GM21528 (cell line): ENCODE measurements around the gene RAD23B.
"Not testable (repeated sequence)": the region's sequence is repeated elsewhere in the genome, so short reads cannot be mapped to it uniquely, and the experiment has no call there.

ENCODE experiments used
- ATAC-seq: cut with Tn5 transposase; IDR thresholded peaks from one replicate; pipeline ENCODE4 v1.9.1; 2021; ENCODE audit warnings: mild to moderate bottlenecking, moderate library complexity; ENCODE audit not compliant: unreplicated experiment, low FRiP score

The RAD23B gene

DNA sequence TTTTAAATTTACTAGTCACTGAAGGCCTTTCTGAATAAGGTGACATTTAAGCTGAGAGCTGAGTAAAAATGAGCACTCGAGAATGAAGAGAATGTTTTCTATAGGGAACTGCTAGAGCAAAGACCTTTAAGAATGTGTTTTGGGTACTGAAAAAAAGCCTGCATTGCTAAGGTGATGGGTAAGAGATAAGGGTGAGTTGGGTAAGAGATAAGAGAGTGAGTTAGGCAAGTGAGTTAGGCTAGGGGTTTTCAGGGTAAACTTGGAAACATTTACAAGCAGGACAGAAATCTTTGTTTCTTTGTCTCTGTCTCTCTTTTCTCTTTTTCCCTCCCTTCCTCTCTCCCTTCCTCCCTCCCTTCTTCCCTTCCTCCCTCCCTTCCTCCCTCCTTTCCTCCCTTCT, 5.6 kb downstream of the RAD23B start:
- ATAC-seq, result no peak

- ATAC-seq, result no peak
These were observed 7.5 kb downstream of the RAD23B start for GRCh38 chr9:107290619-107291018.

GRCh38 chr9:107292821-107293542, 9.9 kb downstream of the RAD23B start:
- ATAC-seq, result no peak

- ATAC-seq, result no peak
These were observed 10.5 kb downstream of the RAD23B start for GRCh38 chr9:107293543-107294085.

GRCh38 chr9:107294756-107295155, 11.7 kb downstream of the RAD23B start:
- no peak for ATAC-seq

- no peak for ATAC-seq
These were observed 12.9 kb downstream of the RAD23B start for GRCh38 chr9:107295995-107296394.

DNA sequence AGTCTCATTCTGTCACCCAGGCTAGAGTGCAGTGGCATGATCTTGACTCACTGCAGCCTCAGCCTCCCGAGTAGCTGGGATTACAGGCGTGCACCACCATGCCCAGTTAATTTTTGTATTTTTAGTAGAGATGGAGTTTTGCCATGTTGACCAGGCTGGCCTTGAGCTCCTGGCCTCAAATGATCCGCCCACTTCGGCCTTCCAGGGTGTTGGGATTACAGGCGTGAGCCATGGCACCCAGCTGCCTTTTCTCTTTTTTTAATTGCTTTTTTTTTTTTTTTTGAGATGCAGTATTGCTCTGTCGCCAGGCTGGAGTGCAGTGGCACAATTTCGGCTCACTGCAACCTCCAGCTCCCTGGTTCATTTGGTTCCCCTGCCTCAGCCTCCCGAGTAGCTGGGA, 13.5 kb downstream of the RAD23B start:
- not testable (repeated sequence) for ATAC-seq

DNA sequence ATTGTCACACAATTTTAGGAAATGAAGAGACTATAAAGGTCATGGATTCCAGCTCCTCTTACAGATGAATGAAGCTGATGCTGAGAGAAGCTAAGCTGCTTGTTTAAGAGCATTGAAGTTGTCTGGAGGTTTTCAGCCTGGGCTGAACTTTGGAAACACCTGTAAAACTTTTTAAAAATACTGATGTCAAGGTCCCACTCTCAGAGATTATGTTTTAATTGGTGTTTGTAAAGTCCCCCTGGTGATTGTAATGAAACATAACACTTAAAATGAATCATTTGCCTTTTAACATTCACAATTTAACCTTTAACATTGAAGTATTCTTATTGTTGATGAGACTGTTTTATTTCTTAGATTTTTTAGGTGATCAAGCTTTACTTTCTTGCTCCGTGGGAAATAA, 16.4 kb downstream of the RAD23B start:
- no peak for ATAC-seq

GRCh38 chr9:107306308-107306707, 23.2 kb downstream of the RAD23B start:
- ATAC-seq, result no peak

- no peak for ATAC-seq
These were observed 24.3 kb downstream of the RAD23B start for GRCh38 chr9:107307331-107307730.

GRCh38 chr9:107308461-107308860, 25.4 kb downstream of the RAD23B start:
- no peak for ATAC-seq

DNA sequence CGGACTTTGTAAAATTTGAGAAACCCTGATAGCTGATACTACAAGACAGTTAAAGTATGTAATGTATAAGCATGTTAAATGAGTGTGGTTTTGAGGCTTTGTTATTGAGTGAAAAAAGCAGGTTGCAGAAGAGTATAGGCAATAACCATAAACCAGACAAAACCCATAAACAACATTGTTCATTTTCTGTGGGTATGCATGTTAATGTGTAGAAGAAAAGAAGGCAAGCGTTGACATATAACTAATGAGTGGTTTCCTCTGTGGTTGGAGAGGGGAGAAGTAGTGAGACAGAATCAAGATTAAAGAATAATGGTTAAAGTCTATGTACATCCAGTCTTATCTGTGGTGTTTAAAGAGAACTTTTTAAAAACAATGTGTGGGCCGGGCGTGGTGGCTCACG, 26.2 kb downstream of the RAD23B start:
- ATAC-seq, result peak; percentile 82

GRCh38 chr9:107312376-107313050, 29.4 kb downstream of the RAD23B start:
- ATAC-seq, result no peak

GRCh38 chr9:107313555-107314096, 30.5 kb downstream of the RAD23B start:
- ATAC-seq, result no peak

DNA sequence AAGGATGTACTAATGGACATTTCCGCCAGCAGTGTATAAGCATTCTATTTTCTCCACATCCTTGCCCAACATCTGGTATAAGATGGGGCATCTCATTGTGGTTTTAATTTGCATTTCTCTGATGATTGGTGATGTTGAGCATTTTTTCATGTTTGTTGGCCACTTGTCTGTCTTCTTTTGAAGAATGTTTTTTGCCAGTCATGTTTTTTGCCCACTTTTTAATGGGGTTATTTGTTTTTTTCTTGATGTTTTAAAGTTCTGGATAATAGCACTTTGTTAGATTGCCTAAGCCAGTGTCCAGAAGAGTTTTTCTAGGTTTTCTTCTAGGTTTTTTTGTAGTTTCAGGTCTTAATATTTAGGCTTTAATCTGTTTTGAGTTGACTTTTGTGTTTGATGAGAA, 31.7 kb downstream of the RAD23B start:
- no peak for ATAC-seq

DNA sequence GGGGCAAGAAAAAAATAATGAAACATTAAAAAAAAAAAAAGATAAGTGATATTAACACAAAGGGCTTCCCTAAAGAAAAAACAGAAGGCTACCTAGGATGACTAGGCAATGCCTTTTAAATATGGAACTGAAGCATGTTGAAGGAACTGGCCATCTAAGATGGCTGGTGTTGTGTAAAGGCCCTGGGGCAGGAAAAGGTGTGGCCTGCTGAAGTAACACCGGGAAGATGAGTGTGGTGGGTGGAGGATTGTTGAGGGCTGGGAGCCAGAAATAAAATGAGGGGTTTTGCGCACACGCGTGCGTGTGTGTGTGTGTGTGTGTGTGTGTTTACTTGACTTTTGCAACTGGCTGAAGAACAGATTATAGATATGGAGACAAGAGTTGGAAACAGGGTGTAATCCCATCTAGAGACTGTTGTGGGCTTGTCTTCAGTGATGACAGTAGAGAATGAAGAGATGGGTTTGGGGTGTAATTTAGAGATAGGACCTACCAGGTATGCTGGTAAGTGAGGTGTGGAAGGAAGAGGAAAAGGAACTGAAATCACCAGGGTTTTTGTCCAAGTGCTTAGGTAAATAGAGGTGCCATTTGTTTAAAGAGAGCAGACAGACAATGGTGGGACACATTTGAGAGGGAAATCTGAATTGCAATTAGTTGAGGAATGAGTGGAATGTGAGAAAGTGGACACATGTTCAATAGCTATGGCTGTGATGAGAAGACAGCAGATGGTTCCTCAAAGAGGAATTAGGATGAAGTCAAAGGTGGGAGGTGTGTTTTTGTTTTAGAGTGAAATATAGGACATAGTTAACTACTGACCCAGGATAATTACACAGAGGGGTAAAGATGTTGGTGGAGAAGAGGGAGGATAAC, 33.9 kb downstream of the RAD23B start:
- no peak for ATAC-seq

DNA sequence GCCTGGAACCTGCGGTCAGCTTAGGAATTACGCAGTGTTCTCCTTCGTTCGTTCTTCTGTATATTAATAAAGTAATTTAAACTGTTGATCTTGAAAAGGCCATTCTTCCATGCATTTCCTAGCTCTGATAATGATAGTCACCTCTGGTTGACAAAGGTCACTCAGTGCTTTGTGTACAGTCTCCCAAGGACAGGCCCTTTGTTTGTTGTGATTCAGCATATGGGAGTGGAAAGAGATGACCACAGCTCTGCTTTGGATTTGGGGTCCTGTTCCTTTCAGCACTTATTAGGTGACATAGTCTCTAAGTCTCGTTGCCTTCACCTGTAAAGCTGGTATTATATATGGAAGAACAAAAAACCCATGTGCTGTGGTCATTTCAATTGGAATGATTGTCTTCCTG, 39.6 kb downstream of the RAD23B start:
- ATAC-seq, result no peak

DNA sequence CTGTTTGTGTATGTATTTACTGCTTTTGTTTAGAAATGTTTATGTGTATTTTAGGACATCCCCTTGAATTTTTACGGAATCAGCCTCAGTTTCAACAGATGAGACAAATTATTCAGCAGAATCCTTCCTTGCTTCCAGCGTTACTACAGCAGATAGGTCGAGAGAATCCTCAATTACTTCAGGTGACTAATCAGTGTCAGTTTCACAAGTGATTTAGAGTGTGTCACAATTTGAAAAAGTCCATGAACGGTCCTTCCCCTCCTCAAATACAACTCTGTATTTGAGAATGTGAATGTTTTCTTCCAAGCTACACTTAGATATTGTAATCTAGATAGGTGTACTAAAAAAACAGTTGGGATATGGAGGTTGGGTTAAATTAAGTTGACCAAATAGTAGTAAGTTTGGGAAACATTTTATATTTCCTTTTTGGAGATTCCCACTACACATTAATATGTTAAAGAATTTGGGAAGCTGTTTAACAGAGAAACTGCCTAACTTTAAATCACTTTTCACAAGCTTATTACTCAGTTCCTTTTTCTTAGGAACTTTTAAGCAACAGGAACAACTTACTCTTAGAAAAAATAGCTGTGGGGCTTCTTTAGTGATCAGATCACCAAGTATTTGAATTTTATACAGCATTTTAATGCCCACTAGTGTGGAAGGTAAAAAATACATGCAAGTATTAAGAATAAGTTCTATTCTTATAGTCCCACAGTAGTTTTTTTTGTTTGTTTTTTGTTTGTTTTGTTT, 40.9 kb downstream of the RAD23B start:
- ATAC-seq, result no peak

DNA sequence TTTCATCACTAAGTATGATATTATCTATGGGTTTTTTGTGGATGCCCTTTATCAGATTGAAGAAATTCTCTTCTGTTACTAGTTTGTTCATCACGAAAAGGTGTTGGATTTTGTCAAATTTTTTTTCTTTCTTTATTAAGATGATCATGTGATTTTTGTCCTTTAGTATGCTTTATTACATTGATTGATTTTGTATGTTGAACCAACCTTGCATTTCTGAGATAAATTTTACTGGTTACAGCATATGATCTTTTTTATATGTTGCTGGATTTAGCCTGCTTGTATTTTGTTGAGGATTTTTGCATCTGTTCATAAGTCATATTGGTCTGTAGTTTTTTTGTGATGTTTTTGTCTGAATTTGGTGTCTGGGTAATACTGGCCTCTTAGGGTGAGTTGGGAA, 42.8 kb downstream of the RAD23B start:
- no peak for ATAC-seq

DNA sequence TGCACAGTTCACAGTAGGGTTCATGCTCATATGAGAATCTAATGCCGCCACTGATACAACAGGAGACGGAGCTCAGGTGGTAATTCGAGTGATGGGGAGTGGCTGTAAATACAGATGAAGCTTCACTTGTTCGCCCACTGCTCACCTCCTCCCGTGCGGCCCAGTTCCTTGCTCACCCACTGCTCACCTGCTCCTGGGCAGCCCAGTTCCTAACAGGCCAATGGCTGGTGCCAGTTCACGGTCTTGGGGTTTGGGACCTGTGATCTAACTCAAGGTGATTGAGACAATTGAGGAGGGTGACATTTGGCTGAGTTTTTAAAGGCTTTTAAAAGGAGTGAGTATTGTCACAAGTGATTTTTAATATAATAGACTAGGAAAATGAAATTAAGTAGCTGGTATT, 45.4 kb downstream of the RAD23B start:
- ATAC-seq, result no peak
